Measurements from ENCODE around the gene FHL3. TPM values are rescaled to one million over a fixed set of nuclear protein-coding genes. Genes with fewer than 3 reads are reported as not detected.
A peak's percentile ranks its signal among the peaks of the same experiment; 100 is the strongest.

The FHL3 gene
- total and polyA plus RNA-seq, 9 of the 15 experiments (the other 6 are each of a cell fraction or from before 2014, with no cell fraction given) = 6.1 to 144 (median 34.1) TPM

GRCh38 chr1:38046333-38046883 lies 41.1 kb upstream of the FHL3 start, which contains the start of gene POU3F1 (continued):
- TF ChIP-seq GTF3C2 (IDR thresholded peaks at IDR 0.05; ENCODE audit: borderline replicate concordance, extremely low read depth, insufficient read length) = no peak
- no peak for TF ChIP-seq L3MBTL2 (IDR thresholded peaks at IDR 0.05)
- no peak for TF ChIP-seq ZNF24 (IDR thresholded peaks at IDR 0.05)
- TF ChIP-seq TEAD1 (CRISPR knock-in tag; IDR thresholded peaks at IDR 0.05) = peak in 1 of 2 experiments; percentile 22; a peak in 1 of 4 replicates
- no peak for TF ChIP-seq ZNF707 (CRISPR knock-in tag; conservative IDR thresholded peaks at IDR 0.05)
- TF ChIP-seq ETS2 (tag; IDR thresholded peaks at IDR 0.05; ENCODE audit: borderline replicate concordance, poor library complexity, severe bottlenecking) = no peak
- no peak for TF ChIP-seq ZNF57 (CRISPR knock-in tag; IDR thresholded peaks at IDR 0.05)
- no peak for TF ChIP-seq ZBTB2 (IDR thresholded peaks at IDR 0.05)
- TF ChIP-seq SIN3A (IDR thresholded peaks at IDR 0.05; ENCODE audit: borderline replicate concordance in 2 of 2, control insufficient read depth in 1 of 2, low read depth in 2 of 2, low read length in 2 of 2) = no peak
- TF ChIP-seq DIDO1 (tag; IDR thresholded peaks at IDR 0.05; ENCODE audit: low read depth) = no peak
- TF ChIP-seq ZMIZ1 (IDR thresholded peaks at IDR 0.05; ENCODE audit: low read depth in 2 of 2, low read length in 2 of 2) = no peak
- no peak for TF ChIP-seq ZNF174 (CRISPR knock-in tag; IDR thresholded peaks at IDR 0.05)
- TF ChIP-seq PATZ1 (CRISPR knock-in tag; IDR thresholded peaks at IDR 0.05; ENCODE audit: borderline replicate concordance) = no peak
- TF ChIP-seq SMARCA4 (IDR thresholded peaks at IDR 0.05) = no peak
- 0 out of 2 replicates have a peak, but pooled peaks have one; percentile 30 for TF ChIP-seq SIN3B (IDR thresholded peaks at IDR 0.05; ENCODE audit: low read depth)
- TF ChIP-seq HMBOX1 (IDR thresholded peaks at IDR 0.05) = no peak
- no peak for TF ChIP-seq HMG20A (CRISPR knock-in tag; conservative IDR thresholded peaks at IDR 0.05)
